ENCODE measurements around the gene SLC35B4. TPM values are rescaled to one million over a fixed set of nuclear protein-coding genes. Genes with fewer than 3 reads are reported as not detected.

SLC35B4 gene
- total RNA-seq, 1 experiment from 2014 or later, result 21.6 TPM

- no peak for TF ChIP-seq REST (IDR thresholded peaks at IDR 0.05; ENCODE audit: insufficient read depth in 1 of 2, low read depth in 2 of 2, low read length in 1 of 2)
- no peak for TF ChIP-seq CTCF (IDR thresholded peaks at IDR 0.05)
- DNase-seq (ENCODE audit: low read depth, low spot score), result no peak
Observed at GRCh38 chr7:134355927-134356326, 39.2 kb upstream of the SLC35B4 start.

GRCh38 chr7:134355004-134355525, 38.3 kb upstream of the SLC35B4 start:
- Histone ChIP-seq H3K27me3 (ENCODE audit: control insufficient read depth, insufficient read depth, low read length) (peaks cover 11% of the 10 kb centered on the region), H3K9me3 (ENCODE audit: control insufficient read depth, insufficient read depth, low read depth, low read length) (no peaks in the 10 kb centered on the region), H3K4me1 (ENCODE audit: control insufficient read depth, insufficient read depth, low read length) (no peaks in the 10 kb centered on the region), H3K4me3 (ENCODE audit: low read depth in 2 of 2, low read length in 2 of 2) (no peak overlapping the region), H3K36me3 (ENCODE audit: control insufficient read depth, insufficient read depth, low read length) (no peaks in the 10 kb centered on the region), H3K27ac (ENCODE audit: low read length) (no peak overlapping the region)
- DNase-seq (ENCODE audit: low read depth, low spot score) (no peak), ATAC-seq (no peak; the same call in 1 of the 2 replicates)
- CTCF ChIA-PET, result no interaction called here
- in situ Hi-C loops (cut with HindIII; ENCODE audit: low pct_unique_long_range_greater_than_20kb, low sequenced_read_pairs), result no loop called here
- no TSS peak for BruUV-seq (replicated peaks)
- intact Hi-C loops (cut with micrococcal nuclease; ENCODE audit: unreplicated experiment), result loop anchor here (10.0 kb wide), 1 partner anchor 210 kb away; no protein-coding TSS in a partner anchor
- no peak for TF ChIP-seq SIN3A (IDR thresholded peaks at IDR 0.05; ENCODE audit: borderline replicate concordance, insufficient read depth, low read depth, low read length)
- no peak for TF ChIP-seq POLR2AphosphoS5 (IDR thresholded peaks at IDR 0.05; ENCODE audit: low read depth, low read length)
- no peak for TF ChIP-seq CTCF (IDR thresholded peaks at IDR 0.05)
- TF ChIP-seq REST (IDR thresholded peaks at IDR 0.05; ENCODE audit: insufficient read depth in 1 of 2, low read depth in 2 of 2, low read length in 1 of 2), result no peak
- no peak for TF ChIP-seq TCF7L2 (IDR thresholded peaks at IDR 0.05; ENCODE audit: low read depth, low read length)
- POLR2A ChIA-PET, result no interaction called here

More at GRCh38 chr7:134355927-134356326, 39.2 kb upstream of the SLC35B4 start:
- no peak for ATAC-seq
- ChIA-PET CTCF (no interaction called here), POLR2A (no interaction called here)
- no peaks in the 10 kb centered on the region for H3K36me3 ChIP-seq (ENCODE audit: control insufficient read depth, insufficient read depth, low read length)
- intact Hi-C loops (cut with micrococcal nuclease; ENCODE audit: unreplicated experiment), result loop anchor here (10.0 kb wide), 1 partner anchor 211 kb away; no protein-coding TSS in a partner anchor
- no peak overlapping the region for H3K4me3 ChIP-seq (ENCODE audit: low read depth in 2 of 2, low read length in 2 of 2)
- H3K4me1 ChIP-seq (ENCODE audit: control insufficient read depth, insufficient read depth, low read length), result no peaks in the 10 kb centered on the region
- no peak overlapping the region for H3K27ac ChIP-seq (ENCODE audit: low read length)
- in situ Hi-C loops (cut with HindIII; ENCODE audit: low pct_unique_long_range_greater_than_20kb, low sequenced_read_pairs), result no loop called here
- H3K27me3 ChIP-seq (ENCODE audit: control insufficient read depth, insufficient read depth, low read length), result peaks cover 9% of the 10 kb centered on the region; the same call in 1 of the 2 replicates
- no TSS peak for BruUV-seq (replicated peaks)
- H3K9me3 ChIP-seq (ENCODE audit: control insufficient read depth, insufficient read depth, low read depth, low read length), result no peaks in the 10 kb centered on the region
